Renal cortex interstitium (tissue), 11 donors: ENCODE measurements around the gene DNASE1L1. TPM values are rescaled to one million over a fixed set of nuclear protein-coding genes. Genes with fewer than 3 reads are reported as not detected.

ENCODE experiments used
- DNase-seq, 11 donors: peaks; one replicate each; pipeline ENCODE4 v3.0.0-alpha.2; 2013; ENCODE audit warnings: low read depth in 9 of 11, low spot score in 4 of 11; ENCODE audit errors: extremely low read depth in 1 of 11
- polyA plus RNA-seq, 3 donors: library from polyadenylated mRNA; unstranded; fragments of 120-200 nt; gene quantifications; one replicate each; pipeline ENCODE4 v1.2.1, GENCODE V29; 2013; ENCODE audit not compliant: insufficient read length in 3 of 3

The DNASE1L1 gene
- polyA plus RNA-seq, 3 donors: 11.5 to 13.9 (median 12.0) TPM

DNA sequence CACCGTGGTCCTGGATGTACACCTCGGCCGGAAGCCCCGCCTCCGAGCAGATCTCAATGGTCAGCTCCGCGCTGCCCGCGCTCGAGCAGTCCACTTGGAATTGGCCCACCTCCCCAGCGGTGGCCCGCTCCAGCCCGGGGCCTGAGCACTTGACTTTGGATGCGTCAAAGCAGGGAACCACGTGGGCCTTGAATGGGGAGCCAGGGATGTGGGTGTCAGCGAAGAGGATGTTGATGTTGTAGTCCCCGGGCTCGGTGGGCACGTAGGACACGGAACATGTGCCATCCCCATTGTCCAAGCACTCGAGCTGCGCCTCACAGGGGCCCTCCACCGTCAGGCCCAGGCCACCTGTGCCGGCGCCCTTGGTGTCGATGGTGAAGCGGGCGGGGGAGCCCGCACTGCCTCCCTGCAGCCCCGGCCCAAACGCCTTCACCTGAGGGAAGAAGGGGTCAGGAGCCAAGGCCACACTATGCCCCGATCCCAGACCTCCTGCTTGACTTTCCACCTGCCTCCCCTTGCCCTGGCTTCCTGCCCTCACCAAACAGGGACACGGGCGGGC lies 48.8 kb downstream of the DNASE1L1 start:
- no peak for DNase-seq

DNA sequence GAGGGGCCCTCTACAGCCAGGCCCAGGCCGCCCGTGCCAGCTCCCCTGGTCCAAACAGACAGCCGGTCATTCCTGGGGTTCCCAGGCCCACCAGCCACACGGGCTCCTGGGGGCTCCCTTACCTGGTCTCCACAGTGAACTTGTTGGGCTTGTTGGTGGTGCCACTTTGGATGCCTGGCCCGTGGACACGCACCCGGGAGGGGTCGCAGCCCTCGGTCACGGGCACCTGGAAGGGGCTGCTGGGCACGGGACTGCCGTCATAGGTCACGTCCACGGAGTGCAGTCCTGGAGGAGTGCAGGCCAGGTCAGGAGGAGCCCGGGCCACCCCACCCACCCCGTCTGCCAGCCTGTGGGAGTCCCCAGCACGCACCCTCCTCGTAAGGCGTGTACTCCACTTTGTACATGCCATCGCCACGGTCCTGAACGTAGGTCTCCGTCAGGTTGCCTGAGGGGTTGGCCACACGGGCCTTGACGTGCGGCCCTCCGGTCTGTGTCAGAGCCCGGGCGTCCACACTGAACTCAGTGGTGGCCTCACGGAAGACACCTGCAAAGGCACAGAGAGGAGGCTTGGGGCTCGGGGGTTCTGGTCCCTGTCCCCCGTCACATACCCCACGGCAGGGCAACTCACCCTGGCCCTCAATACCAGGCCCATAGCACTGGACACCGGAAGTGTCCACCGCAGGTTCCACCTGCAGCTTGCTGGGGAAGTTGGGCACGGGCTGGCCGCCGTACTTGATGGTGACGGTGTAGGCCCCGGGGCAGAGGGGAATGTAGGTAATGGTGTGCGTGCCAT lies 49.5 kb downstream of the DNASE1L1 start:
- no peak for DNase-seq

DNA sequence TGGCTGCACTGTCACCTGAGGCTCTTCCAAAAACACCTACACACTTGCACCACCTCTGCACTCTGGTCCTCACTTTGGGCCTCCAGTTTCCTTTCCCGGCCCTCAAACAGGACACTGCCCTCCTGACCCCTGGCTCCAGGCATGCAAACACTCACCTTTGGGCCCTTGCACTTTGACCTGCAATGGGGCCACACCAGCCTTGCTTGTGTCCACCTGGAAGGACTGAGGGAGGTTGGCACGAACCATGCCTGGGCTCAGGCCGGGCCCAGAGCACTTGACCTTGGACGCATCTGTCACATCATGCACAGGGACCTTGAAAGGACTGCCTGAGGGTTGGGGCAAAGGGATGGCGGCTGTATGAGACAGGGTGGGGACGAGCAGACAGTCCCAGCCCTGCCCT lies 50.2 kb downstream of the DNASE1L1 start:
- DNase-seq: no peak

DNA sequence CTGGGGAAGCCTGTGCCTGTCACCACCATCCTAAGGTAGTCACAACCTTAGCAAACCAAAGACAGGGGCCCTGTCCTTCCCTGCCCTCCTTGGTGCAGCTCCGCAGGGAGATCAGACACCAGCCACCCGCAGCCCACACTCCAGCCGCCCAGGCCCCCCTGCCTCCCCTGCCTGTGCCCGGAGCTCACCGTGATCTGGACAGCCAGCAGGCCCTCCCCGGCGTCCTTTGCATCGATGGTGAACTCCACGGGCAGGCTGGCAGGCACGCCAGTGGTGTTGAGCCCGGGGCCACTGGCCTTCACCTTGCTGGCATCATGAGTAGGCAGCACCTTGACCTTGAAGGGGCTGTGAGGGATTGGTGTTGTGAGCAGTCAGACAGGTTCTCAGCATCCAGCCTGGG lies 51.0 kb downstream of the DNASE1L1 start:
- DNase-seq: no peak

- no peak for DNase-seq
These were observed 51.8 kb downstream of the DNASE1L1 start for GRCh38 chrX:154357205-154357604.

GRCh38 chrX:154356596-154356995 lies 52.5 kb downstream of the DNASE1L1 start:
- no peak for DNase-seq

DNA sequence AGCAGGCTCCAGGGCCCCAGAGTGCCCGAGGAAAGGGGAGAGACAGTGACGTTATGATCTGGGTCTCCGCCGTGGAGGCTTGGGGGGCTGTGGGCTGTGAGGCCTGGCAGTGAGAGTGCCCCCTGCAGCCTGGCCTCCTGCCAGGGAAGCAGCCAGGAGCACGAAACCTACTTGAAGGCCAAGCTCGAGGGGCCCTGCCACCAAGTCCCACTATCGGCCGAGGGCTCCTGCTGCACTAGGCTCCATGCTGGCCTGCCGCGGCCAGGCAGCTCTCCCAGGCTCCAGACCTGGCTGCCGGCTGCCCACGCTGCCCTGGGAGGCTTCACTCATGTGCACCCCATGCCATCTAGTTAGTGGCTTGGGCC lies 53.3 kb downstream of the DNASE1L1 start:
- DNase-seq: no peak

DNA sequence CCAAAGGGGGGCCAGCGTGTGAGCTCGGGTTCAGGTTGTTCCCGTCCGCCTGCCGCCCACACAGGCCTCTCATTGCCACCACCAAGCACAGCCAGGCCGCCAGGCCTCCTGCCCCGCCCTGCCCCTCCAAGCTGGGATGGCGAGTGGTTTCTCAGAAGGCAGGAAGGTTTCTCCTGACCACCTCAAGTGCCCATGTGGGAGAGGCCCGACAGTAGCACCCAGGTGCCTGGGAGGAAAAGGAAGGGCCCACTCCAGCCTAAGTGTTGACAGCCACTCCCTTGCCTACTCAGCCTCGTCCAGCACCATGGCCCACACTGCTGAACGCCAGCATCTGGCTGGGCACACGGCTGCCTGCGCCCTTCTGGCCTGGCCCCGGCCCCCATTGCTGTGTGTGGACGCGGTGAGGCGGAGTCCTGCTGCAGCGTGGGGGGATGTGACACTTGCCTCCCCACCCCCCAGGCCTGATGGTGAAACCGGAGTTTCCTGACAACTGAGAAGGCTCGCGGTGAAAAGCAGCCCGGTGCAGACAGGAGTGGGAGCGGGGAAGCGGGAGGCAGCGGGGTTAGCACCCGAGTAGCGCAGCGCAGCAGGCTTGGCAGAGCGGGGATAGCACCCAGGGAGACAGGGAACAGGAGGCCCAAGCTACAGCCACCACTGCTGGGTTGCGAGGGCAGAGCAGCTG lies 53.8 kb downstream of the DNASE1L1 start:
- no peak for DNase-seq

- no peak for DNase-seq
These were observed 54.5 kb downstream of the DNASE1L1 start for GRCh38 chrX:154354516-154354915.

DNA sequence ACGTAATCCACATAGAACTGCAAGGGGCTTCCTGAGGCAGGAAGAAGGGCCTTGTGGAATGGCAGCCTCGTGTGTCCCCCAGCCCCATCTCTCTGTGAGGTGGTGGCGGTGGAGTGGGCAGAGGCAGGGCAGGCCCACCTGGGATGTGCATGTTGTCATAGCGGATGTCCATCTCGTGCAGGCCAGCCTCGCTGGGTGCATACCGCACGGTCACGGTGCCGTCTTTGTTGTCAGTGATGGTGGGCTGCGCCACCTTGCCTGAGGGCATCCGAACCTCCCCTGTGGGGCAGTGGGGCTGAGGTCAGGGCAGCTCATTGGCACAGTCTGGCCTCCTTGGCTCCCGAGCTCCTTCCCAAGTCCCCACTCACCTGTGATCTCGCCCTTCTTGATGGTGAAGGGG lies 55.0 kb downstream of the DNASE1L1 start:
- no peak for DNase-seq

- no peak for DNase-seq
These were observed 55.7 kb downstream of the DNASE1L1 start for GRCh38 chrX:154353172-154353843.

DNA sequence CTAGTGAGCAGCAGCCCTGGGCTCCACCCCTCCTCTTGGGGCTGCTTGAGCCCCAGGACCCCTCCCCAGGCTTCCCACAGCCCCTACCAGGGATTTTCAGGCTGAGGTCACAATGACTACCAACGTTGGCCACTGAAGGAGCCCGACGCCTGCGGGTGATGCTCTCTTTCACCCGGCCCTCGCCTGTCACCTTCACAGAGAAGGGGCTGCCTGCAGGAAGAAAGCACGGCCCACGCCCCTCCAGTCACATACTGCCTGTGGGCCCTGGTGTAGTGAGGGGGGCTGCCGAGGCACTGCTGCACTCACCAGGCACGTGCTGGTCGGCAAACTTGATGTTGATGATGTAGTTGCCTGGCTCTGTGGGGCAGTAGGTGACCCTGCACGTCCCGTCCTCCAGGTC lies 56.6 kb downstream of the DNASE1L1 start:
- no peak for DNase-seq

DNA sequence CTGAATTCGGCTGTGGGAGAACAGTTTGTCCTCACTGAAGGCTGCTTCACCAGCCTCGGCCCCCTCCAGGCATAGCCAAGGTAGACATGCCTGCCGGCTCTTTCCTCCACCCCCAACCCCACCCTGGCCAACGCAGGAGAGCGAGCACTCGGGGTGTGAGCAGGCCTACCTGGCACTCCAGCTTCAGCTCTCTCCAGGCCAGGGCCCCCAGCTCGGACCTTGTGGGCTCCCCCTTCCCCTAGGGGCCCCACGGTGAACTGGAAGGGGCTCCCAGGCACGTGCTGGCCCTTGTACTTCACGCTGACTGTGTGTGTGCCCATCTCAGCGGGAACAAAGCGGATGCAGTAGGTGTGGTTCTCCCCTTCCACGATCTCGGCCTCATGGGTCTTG lies 57.0 kb downstream of the DNASE1L1 start:
- DNase-seq: no peak

Other genes with a start within 250 kb of the DNASE1L1 start
- gene OPN1MW, start 226.7 kb downstream of the DNASE1L1 start, polyA plus RNA-seq: not detected
- gene OPN1MW2, start 189.5 kb downstream of the DNASE1L1 start, polyA plus RNA-seq: not detected
- gene OPN1MW3, start 151.7 kb downstream of the DNASE1L1 start, polyA plus RNA-seq: not detected
- not detected for gene TEX28, start 114.1 kb downstream of the DNASE1L1 start, polyA plus RNA-seq
- gene TKTL1, start 113.5 kb downstream of the DNASE1L1 start, polyA plus RNA-seq: under 1 TPM; 0.22 to 0.52 (median 0.24) TPM
- 100 to 1,000 TPM; 412 to 595 (median 545) TPM for gene FLNA, start 34.6 kb downstream of the DNASE1L1 start, polyA plus RNA-seq
- 10 to 100 TPM; 71.3 to 97.8 (median 78.0) TPM for gene EMD, start 30.0 kb downstream of the DNASE1L1 start, polyA plus RNA-seq
- 1,000 to 10,000 TPM; 3,021 to 3,596 (median 3,323) TPM for gene RPL10, start 10.9 kb downstream of the DNASE1L1 start, polyA plus RNA-seq
- gene TAFAZZIN, start 2.3 kb upstream of the DNASE1L1 start, polyA plus RNA-seq: 10 to 100 TPM; 32.4 to 51.9 (median 33.2) TPM
- gene ATP6AP1, start 19.4 kb upstream of the DNASE1L1 start, polyA plus RNA-seq: 100 to 1,000 TPM; 133 to 160 (median 154) TPM
- gene GDI1, start 27.9 kb upstream of the DNASE1L1 start, polyA plus RNA-seq: 100 to 1,000 TPM; 112 to 147 (median 141) TPM
- gene FAM50A, start 34.9 kb upstream of the DNASE1L1 start, polyA plus RNA-seq: 10 to 100 TPM; 47.3 to 60.2 (median 54.6) TPM
- 10 to 100 TPM; 52.8 to 72.0 (median 57.0) TPM for gene PLXNA3, start 49.0 kb upstream of the DNASE1L1 start, polyA plus RNA-seq
- gene LAGE3, start 70.0 kb upstream of the DNASE1L1 start, polyA plus RNA-seq: 10 to 100 TPM in 2 of 3 donors, 1 to 10 TPM in 1; 9.2 to 14.9 (median 11.8) TPM
- 10 to 100 TPM; 23.9 to 32.2 (median 25.9) TPM for gene UBL4A, start 77.4 kb upstream of the DNASE1L1 start, polyA plus RNA-seq
- gene SLC10A3, start 81.4 kb upstream of the DNASE1L1 start, polyA plus RNA-seq: 10 to 100 TPM; 14.8 to 23.1 (median 21.4) TPM
- gene FAM3A, start 107.0 kb upstream of the DNASE1L1 start, polyA plus RNA-seq: 10 to 100 TPM; 22.9 to 42.8 (median 36.7) TPM
- 10 to 100 TPM; 39.2 to 46.8 (median 40.5) TPM for gene G6PD, start 137.6 kb upstream of the DNASE1L1 start, polyA plus RNA-seq
- 10 to 100 TPM; 13.7 to 20.2 (median 19.5) TPM for gene IKBKG, start 138.4 kb upstream of the DNASE1L1 start, polyA plus RNA-seq
- gene CTAG1A, start 175.9 kb upstream of the DNASE1L1 start, polyA plus RNA-seq: not detected
- gene CTAG1B, start 210.0 kb upstream of the DNASE1L1 start, polyA plus RNA-seq: not detected
- gene CTAG2, start 244.3 kb upstream of the DNASE1L1 start, polyA plus RNA-seq: not detected